Embryonic facial prominence (tissue), 1 donor: ENCODE measurements around the gene MEGF11.
"Not testable (repeated sequence)": the region's sequence is repeated elsewhere in the genome, so short reads cannot be mapped to it uniquely, and the experiment has no call there.

Experiments used
- DNase-seq: peaks from one replicate; pipeline ENCODE4 v3.0.0-alpha.2; 2016; ENCODE audit errors: extremely low spot score

Gene MEGF11

DNA sequence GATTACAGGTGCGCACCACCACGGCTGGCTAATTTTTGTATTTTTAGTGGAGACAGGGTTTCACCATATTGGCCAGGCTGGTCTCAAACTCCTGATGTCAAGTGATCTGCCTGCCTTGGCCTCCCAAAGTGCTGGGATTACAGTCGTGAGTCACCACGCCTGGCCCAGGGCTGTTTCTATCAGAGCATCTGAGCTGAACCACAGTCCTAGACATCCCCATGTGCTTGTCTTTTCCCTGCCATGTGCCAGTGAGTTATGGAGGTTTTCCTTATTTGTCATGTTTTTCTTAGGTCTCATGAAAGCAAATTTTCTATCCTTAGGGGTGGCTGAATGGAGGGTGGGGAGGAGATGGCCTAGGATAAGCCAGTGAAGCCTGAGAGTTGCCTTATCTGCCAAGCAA is 250.4 kb downstream of the MEGF11 start:
- not testable (repeated sequence) for DNase-seq

DNA sequence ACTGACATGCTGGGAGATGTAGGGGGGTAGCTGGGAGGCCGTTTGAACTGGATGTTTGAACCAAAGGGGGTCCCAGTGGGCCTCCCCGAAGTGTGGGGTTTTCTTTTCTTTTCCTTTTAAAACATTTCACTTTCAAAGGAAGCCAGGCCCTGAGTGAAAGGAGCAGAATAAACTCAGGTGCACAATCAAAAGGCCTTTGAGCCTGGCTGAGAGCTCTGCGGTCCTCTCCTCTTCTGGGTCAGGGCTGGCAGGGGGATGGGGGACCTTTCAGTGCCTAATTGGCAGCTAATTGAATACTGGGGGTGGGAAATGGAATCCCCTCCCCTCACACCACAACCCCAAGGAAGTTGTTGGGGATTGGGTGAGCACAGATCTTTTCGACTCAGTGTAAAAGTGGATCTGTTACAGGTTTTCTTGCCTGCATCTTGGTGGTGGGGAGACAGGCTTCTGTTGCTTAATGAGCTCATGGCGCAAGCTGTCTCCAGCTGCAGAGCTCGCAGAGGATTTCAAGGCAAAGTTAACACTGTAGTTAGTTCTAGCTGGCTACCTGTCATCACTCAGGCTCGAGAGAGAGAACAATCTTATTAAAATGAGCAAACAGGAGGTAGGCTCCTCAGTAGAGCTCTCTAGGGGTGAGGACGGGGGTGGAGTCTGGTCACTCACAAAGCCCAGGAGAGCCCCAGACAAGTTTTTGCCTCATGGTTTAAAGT is 251.7 kb downstream of the MEGF11 start:
- no peak for DNase-seq

DNA sequence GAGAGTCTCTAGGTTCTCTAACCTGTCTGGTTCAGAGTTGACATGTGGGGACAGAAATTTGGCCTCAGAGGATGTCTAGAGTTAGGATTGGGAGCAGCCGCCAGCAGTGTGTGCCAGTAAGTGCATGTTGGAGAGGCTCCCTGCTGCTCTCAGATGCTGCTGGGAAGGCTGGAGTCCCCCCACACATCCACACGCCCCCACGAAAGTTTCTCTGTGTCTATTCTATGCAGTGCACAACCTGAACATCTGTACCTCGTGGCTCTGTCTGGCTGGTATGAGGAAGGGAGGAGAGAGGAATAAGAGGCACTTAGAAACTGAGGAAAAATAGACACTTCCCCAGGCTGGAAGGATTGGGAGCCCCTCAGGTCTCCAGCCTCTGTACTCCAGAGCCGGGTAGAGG is 252.5 kb downstream of the MEGF11 start:
- no peak for DNase-seq

DNA sequence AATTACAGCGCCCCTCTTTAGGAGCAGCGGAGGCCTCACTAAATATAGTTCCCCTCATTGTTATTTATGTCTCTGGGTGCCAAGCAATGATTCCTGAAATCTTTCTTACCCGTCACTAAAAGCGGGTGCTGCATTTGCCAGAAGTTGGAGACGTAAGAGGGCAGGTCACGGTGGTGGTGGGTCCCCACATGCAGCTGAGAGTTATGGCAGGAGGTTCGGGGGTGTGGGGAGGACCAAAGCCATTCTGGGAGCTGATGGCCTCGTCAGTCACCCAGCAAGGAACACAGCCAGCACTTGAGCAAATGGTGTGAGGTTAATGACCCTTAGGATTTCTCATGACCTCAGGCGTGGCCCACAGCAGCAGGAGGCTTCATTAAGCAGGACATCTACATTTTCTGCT is 255.1 kb downstream of the MEGF11 start:
- no peak for DNase-seq

DNA sequence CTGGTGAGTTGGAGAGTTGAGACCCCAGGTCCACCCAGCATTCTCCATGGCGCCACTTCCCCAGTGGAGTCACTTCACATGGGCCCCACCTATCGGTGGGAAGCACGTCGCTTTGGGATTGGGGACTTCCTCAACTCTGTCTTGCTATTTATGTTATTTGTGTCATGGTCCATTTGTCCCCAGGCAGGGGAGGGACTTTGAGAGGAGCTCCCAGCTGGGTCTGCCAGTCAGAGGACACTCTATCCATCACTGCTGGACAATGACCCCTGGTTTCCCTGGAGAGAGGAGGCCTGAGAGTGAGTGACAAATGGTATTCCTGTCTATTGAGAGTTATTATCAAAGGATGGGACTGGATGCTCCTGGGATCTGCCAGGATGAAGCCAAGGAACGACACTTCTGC is 256.6 kb downstream of the MEGF11 start:
- DNase-seq, result no peak

DNA sequence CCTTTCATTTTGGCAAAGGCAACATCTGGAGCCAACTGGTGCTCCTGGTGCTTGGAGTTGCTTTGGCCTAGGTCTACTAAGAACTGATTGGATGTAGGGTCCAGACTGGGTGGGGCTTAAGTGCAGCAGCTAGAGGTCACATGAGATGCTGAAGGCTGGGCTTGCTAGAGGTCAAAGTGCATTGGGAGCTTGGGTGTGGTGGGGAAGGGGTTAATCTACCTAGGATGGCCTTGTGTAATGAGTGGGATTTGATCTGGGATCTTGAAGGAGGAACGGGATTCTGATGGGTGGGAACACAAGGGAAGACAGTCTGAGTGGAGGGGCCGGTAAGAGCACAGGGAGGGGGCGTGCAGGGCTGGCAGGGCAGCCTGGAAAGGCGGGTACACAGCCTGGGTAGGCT is 258.7 kb downstream of the MEGF11 start:
- no peak for DNase-seq

DNA sequence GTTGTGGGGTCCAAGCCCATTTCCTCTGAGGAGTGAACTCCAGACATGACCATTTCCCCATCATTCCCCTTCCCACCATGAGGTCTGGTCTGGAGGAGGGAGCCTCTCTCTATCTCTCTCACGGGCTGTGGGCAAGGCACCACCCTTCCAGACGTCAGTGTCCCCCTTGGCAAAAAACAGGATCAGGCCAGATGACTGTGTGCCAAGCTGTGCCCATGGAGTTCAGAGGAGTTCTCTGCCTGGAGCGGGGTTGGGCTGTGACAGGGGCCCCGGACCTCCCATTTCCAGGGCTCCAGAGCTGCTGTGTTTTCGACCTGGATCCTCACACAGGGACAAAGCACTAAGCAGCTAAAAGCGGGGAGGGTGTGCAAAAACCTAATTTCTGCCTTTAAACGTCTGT is 259.8 kb downstream of the MEGF11 start:
- no peak for DNase-seq

DNA sequence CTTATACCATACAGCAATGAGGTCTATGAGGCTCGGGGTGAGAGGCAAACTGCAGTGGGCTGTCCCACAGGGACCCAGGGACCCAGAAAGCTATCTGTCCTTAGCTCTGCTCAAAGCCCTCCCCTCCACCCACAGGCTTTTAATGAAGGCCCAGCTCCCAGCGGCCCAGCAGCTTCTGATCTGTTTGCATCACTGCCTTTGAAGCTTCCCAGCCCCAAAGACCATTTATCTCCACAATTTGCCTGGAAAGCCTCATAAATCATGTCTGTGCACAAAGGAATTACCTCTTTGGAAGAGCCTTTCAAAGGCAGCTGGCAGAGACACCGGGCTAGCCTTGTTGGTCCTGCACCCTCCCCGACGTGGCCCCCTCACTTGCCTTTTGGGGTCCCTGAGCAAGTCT is 260.3 kb downstream of the MEGF11 start:
- DNase-seq, result no peak

DNA sequence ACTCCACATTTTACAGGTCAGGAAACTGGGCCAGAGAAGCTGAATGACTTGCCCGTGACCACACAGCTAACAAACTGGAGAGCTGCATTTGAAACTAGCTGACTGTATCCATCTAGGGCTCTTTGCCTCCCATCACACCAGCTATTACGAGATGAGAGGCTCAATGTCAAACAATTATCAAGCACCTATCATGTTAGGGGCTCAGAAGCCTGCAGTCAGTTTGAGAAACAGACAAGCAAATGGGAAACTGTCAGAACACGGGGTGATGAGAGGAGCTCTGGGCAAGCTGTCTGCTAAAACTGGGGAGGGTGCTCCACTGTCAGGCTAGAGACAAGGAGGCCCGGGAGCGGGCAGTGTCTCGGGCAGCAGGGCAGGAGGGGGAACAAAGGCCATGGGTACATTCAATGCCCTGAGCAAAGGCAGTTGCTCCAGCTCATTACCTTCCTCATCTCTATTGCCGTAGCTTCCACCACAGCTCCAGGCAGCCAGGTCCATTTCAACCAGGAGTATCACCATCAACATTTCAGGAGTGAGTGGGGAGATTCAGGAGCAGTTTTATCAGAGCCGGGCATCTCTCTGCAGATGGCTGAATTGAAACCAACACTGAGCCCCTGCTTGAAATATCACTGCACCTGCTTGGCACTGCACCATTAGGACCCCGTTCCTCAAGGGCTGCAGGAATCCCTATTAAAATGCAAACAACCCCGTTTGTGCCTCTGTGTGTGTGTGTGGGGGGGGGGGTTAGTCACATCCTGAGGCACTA is 261.6 kb downstream of the MEGF11 start:
- no peak for DNase-seq

DNA sequence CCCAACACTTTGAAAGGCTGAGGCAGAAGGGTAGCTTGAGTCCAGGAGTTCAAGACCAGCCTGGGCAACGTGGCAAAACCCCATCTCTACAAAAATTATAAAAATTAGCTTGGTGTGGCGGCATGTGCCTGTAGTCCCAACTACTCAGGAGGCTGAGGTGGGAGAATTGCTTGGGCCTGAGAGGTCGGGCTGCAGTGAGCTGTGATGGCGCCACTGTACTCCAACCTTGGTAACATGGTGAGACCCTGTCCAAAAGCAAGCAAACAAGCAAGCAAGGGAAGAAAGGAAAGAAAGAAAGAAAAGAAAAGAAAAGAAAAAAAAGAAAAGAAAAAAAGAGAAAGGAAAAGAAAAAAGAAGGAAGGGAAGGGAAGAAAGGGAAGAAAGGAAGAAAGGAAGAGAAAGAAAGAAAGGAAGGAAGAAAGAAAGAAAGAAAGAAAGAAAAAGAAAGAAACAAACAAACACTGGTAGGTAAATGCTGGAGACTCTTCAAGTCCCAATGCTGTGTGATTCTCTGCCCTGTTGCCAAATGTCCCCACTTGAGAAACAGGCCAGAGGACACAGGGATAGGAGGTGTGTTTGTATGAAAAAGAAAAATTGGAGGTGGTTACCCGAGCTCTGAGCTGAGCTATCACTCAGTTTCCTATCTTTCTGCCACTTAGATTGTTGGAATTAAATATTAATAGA is 263.1 kb downstream of the MEGF11 start:
- no peak for DNase-seq

DNA sequence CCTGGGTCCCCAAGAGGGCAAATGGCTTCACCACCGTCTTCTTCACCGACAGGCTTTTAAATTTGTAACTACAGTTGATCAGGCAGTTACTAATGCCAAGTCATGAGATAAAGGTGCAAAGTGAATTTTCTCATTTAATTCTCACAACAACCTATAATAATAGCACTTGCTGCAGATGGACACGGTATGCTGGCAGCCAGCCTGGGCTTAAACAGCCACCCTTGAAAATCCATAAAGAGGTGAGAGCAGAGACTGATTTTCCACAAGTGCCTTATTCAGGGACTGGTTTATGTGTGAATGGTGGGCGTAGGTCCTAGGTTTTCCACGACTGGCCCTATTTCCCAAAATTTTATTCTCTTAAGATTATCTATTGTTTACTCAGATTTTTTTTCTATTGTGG is 266.4 kb downstream of the MEGF11 start:
- no peak for DNase-seq

DNA sequence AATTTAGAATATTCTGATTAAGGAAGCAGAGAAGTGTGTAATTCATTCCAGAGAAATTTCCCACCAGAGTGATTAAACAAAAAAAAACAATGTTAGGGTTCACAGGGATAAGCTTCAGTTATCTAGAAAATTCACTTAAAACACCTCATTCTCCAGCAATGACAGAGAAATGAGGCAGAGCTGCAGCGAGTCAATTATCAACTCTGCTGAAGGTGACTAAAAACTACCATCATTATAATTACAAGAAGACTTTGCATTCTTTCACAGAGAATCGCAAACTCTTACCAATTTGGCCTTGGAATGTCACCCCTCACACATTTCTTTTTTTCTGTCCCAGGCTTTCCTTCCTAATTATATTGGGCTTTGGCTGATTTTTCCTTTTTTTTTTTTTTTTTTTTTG is 267.1 kb downstream of the MEGF11 start:
- no peak for DNase-seq

DNA sequence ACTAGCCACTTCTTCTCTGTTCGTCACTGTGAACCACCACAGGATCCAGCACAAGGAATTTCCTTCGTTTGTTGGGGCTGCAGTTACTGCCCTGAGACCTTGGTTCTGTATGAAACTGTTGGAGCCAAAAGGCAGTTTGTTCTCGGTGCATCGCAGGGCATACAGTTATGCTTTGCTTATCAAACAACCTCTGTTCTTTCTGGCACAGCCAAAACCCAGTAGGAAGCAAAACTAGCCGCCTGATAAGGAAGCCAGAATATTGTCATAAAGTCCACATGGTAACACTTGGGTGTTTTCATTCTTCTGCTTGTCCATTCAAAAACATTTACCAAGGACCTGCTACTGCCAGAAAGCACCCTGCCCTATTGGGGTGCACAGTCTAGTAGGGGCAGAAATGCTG is 268.2 kb downstream of the MEGF11 start:
- no peak for DNase-seq

DNA sequence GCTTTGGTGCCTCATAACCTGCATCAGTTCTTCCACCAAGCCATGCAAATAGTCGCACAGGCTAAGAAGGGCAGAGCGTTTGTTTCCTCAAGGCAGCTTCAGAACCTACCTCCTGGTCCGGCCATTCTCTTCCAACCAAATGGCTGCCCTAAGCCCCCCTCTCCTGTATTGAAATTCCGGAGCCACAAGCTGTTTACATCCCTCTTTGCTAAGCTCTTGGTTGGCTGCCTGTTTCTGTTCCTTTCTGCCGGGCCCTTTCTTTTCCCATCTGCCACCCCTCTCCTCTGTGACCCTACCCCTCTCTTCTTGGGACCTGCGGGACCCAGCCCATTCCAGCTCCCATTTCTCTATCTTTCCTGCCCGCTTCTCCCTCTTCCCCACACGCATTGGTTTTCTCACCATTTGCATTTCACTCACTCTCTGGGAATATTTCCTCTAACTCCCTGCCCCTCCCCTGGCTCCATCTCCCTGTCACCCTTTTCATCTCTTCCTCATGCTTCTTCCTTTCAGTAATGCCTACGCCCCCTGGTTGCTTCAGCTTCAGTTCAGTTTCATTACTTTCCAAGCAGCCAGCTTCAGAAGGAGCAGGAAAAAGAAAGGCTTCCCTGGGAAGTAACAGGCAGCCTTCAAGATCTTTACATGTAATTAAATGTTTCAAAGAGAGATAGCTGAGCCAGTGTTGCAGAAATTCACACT is 270.8 kb downstream of the MEGF11 start:
- DNase-seq, result no peak

DNA sequence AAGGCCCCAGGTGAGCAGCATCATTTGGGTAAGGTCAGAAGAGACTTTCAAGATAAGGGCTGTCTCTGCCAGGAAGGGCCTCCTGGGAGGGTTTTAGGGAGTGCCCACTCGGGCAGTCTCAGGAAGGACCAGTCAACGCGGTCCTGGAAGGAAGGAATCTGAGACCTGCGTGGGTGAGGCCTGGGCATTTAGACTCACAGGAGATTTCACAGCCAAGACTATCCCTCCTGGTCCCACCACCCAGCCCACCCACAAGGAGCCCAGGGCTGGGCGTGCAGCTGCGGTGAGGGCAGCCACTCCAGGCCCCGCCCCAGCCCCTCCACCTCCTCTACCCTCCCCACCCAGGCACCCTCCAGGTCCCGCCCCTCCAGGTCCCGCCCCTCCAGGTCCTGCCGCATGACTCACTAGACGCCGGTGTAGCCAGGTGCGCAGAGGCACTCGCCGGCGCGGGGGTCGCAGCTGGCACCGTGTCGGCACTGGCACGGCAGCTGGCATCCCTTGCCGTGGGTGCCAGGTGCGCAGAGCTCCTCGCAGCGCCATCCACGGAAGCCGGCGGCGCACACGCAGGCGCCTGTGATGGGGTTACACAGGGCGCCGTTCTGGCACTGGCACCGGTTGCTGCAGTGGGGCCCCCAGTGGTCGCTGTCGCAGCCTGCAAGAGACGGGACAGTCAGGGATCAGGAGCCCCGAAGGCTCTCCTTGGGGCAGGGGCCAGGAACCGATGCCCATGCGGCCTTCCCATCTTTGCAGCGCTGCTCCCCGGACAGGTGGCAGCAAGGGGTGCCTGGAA is 271.5 kb downstream of the MEGF11 start:
- DNase-seq, result no peak

DNA sequence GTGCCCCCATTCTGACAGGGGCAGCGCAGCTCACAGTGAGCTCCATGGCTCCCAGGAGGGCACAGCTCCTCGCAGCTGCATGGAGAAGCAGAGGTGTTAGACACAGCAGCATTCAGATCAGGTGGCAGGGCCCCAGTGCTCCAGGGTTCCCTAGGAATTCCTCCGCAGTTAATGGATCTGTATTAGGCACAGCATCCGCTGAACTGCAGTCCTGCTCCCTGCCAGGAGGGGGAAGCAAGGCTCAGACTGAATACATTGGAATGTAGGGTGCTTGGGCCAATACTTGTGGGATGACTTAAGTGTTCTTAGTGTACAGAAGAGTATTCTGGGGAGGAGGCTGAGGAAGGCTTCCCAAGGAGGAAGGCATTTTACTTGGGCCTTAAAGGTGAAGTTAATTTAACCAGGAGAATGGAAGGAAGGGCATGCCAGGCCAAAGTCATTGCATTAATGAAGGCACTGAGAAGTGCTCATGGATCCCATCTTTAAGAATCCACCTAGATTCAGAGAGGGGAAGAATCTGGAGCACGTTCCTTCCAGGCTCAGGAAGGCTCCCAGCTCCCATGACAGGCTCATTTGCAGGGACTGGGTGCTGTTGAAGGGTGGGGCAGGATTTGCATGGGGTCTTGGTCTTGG is 272.6 kb downstream of the MEGF11 start:
- no peak for DNase-seq

DNA sequence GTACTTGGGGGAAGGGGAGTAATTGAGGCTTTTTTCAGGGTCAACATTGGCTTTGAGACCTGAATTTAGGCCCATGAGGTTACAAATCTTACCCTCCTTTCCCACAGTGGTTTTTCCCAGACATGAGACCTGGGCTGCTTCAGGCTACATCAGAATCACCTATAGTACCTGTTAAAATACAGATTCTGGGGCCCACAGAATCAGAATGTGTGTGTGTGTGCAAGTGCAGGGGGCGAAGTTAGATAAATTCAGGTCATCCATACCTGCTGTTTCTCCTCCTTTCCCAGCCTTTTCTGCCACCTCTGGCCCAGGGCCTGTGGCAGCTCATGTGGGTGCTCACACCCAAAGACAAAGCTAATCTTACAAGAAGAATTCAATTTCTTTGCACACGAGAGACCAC is 273.7 kb downstream of the MEGF11 start:
- DNase-seq, result no peak

DNA sequence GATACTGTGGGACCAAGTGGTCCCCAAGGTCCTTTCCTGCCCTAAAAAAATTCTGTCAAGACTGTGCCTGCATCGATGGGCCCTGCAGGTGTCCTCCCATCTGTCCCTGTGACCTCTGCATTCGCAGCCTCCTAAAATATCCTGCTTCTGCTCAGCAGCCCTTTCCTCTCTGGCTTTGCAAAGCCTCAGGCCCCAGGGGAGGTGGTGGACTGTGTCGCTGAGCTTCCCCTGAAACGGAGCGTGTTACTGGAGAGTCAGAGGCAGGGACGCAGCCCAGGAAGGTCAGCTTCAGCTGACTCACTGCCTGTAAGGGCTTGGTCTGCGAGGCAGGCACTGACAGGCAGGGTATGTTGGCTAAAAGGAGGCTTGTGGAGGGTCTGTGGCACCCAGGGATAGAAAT is 274.2 kb downstream of the MEGF11 start:
- DNase-seq, result no peak

DNA sequence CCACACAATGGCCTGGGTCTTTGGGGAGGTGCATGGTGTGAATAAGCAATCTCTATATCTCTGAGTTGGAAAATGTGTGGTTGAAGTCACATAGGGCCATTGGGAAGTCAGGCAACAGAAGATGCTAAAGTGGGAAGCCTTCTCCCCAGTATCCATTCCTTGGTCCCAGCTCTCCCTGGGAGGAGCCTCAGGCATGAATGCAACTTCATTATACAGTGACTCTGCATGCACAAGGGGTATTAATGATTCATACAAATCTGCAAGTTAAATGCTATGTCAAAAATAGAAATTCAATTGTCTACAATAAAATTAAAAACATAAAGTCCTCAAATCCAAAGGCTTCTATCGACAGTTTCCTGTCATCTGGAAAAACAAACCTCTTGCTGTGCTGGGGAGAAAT is 275.4 kb downstream of the MEGF11 start:
- DNase-seq, result no peak

DNA sequence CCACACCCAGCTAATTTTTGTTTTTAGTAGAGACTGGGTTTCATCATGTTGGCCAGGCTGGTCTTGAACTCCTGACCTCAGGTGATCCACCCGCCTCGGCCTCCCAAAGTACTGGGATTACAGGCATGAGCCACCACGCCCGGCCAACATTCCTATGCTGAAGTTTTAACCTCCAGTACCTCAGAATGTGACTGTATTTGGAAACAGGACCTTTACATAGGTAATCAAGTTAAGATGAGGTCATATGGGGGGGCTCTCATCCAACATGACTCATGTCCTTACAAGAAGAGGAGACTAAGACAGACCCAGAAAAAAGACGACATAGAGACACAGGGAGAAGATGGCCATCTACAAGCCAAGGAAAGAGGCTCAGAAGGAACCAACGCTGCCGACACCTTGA is 277.4 kb downstream of the MEGF11 start:
- DNase-seq, result not testable (repeated sequence)

DNA sequence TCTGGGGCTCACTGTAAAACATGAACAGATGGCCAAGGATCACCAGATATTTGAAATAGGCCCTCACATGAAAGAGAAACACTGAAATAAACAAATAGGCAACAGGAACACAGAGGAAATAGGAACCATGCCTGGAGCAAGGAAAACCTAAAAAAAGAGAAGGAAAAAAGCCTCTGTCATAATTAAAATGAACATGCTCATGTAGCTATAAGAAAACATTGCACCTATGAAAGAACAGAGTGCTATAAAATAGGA is 281.9 kb downstream of the MEGF11 start:
- no peak for DNase-seq
